HepG2 (cell line): Measurements from ENCODE around the gene CDK15. TPM values are rescaled to one million over a fixed set of nuclear protein-coding genes. Genes with fewer than 3 reads are reported as not detected.

ENCODE experiments used
- ATAC-seq: fragments of 200-7000 bp; cut with Tn5 transposase; 3 replicates; pipeline ENCODE4 v1.9.1; 2020; ENCODE audit warnings: mild to moderate bottlenecking, moderate library complexity
- BruUV-seq: library from RNA; stranded (reverse); fragments of 400-500 nt; replicated peaks from 2 replicates; lab custom pipeline; 2021; lab: Mats Ljungman, UMichigan
- CTCF ChIA-PET: fragments of 300-600 bp; formaldehyde crosslinking; extraction: SDS; loops from one replicate; lab custom pipeline; 2021; ENCODE audit warnings: low total read pairs, inconsistent platforms, low intra/inter-chr PET ratio; lab: Yijun Ruan, JAX
- POLR2A ChIA-PET: fragments of 350-600 bp; sonication (Branson Sonifier 250); formaldehyde crosslinking; loops from one replicate; lab custom pipeline; 2020; ENCODE audit warnings: antibody characterized with exemption, inconsistent platforms; lab: Yijun Ruan, JAX
- DNase-seq: peaks from one replicate; pipeline ENCODE4 v3.0.0-alpha.2; 2015; ENCODE audit warnings: low spot score
- FAIRE-seq: peaks from 3 replicates; lab custom pipeline; 2011; peaks lifted over from hg19 to GRCh38; lab: Jason Lieb, UNC
- H2AFZ ChIP-seq: one replicate; pipeline ENCODE4 v1.6.1; 2011; ENCODE audit warnings: low read length, inconsistent platforms
- H3K27ac ChIP-seq: fragments of 300-600 bp; 3 replicates; pipeline ENCODE4 v1.8.0; 2011; ENCODE audit warnings: mixed run types, mild to moderate bottlenecking, mixed read lengths, low read length, inconsistent platforms; ENCODE audit not compliant: insufficient read depth; ENCODE audit errors: extremely low read length
- H3K27me3 ChIP-seq, 2 experiments: fragments of 200-600 bp in 1 of 2; 2 replicates in 1 of 2; 3 replicates in 1 of 2; pipeline versions ENCODE4 v1.6.0 to v1.8.0; 2011; ENCODE audit warnings: low read length in 2 of 2, mild to moderate bottlenecking in 2 of 2, moderate library complexity in 2 of 2, inconsistent platforms in 1 of 2; ENCODE audit not compliant: insufficient read depth in 2 of 2, control insufficient read depth in 1 of 2
- H3K36me3 ChIP-seq, 2 experiments: fragments of 200-600 bp in 1 of 2; replicated peaks in 1 of 2; 2 replicates in 1 of 2; 3 replicates in 1 of 2; pipeline versions ENCODE4 v1.5.1 to v1.8.0; 2011; ENCODE audit warnings: low read length in 2 of 2, inconsistent platforms in 1 of 2; ENCODE audit not compliant: insufficient read depth in 2 of 2, control insufficient read depth in 1 of 2
- H3K4me1 ChIP-seq: 2 replicates; pipeline ENCODE4 v1.5.1; 2012; ENCODE audit warnings: low read length, inconsistent platforms; ENCODE audit not compliant: insufficient read depth
- H3K4me2 ChIP-seq: 2 replicates; pipeline ENCODE4 v1.6.0; 2011; ENCODE audit warnings: low read depth, low read length, inconsistent platforms
- H3K4me3 ChIP-seq, 3 experiments: fragments of 200-600 bp in 1 of 3; sonication (generic), shearing (Covaris generic) in 1 of 3; replicated peaks in 1 of 3; 2 replicates each; pipeline ENCODE4 v1.5.1; 2011 to 2016; ENCODE audit warnings: low read length in 3 of 3, inconsistent platforms in 2 of 3, low read depth in 2 of 3, mild to moderate bottlenecking in 2 of 3, control low read depth in 1 of 3, mixed read lengths in 1 of 3; ENCODE audit not compliant: insufficient read depth in 1 of 3
- H3K79me2 ChIP-seq: one replicate; pipeline ENCODE4 v1.6.1; 2011; ENCODE audit warnings: low read length, inconsistent platforms; ENCODE audit not compliant: insufficient read depth
- H3K9ac ChIP-seq: 2 replicates; pipeline ENCODE4 v1.6.0; 2011; ENCODE audit warnings: mild to moderate bottlenecking, low read depth, low read length, inconsistent platforms; ENCODE audit not compliant: insufficient read depth
- H3K9me3 ChIP-seq: 2 replicates; pipeline ENCODE4 v1.5.1; 2012; ENCODE audit warnings: mild to moderate bottlenecking, low read length
- H4K20me1 ChIP-seq: 2 replicates; pipeline ENCODE4 v1.6.0; 2011; ENCODE audit warnings: inconsistent platforms, mild to moderate bottlenecking, low read length, moderate library complexity; ENCODE audit not compliant: insufficient read depth
- E2F2 ChIP-seq: sonication (generic); formaldehyde crosslinking; IDR thresholded peaks from 2 replicates; pipeline ENCODE4 v1.4.0; 2020; ENCODE audit warnings: missing genetic modification reagents, borderline replicate concordance
- FOSL2 ChIP-seq: sonication (generic); formaldehyde crosslinking; IDR thresholded peaks from 2 replicates; pipeline ENCODE4 v1.4.0; 2020; ENCODE audit warnings: missing genetic modification reagents
- HOMEZ ChIP-seq: IDR thresholded peaks from 2 replicates; pipeline ENCODE4 v1.6.1; 2016; ENCODE audit warnings: low read depth
- HOXA3 ChIP-seq: sonication (generic); formaldehyde crosslinking; IDR thresholded peaks from 2 replicates; pipeline ENCODE4 v1.5.0; 2020; ENCODE audit warnings: missing genetic modification reagents
- KLF9 ChIP-seq: IDR thresholded peaks from 2 replicates; pipeline ENCODE4 v1.6.1; 2016; ENCODE audit warnings: low read depth
- NR2F2 ChIP-seq: IDR thresholded peaks from 2 replicates; pipeline ENCODE4 v1.6.1; 2012; ENCODE audit warnings: low read depth, inconsistent platforms, borderline replicate concordance
- PAF1 ChIP-seq: IDR thresholded peaks from 2 replicates; pipeline ENCODE4 v1.6.1; 2016; ENCODE audit warnings: missing genetic modification reagents, missing compliant biosample characterization
- RXRA ChIP-seq: sonication (generic); formaldehyde crosslinking; IDR thresholded peaks from 2 replicates; pipeline ENCODE4 v1.5.1; 2020; ENCODE audit warnings: missing genetic modification reagents
- SP1 ChIP-seq, 2 experiments: fragments of 450-650 bp in 1 of 2; sonication (generic) in 1 of 2; formaldehyde crosslinking in 1 of 2; IDR thresholded peaks; 2 replicates each; pipeline versions ENCODE4 v1.4.0 to v1.6.1; 2016 to 2020; ENCODE audit warnings: missing genetic modification reagents in 1 of 2
- SRSF9 ChIP-seq: fragments of 200-400 bp; formaldehyde crosslinking; IDR thresholded peaks from 2 replicates; pipeline ENCODE4 v1.6.1; 2018; ENCODE audit warnings: borderline replicate concordance, mild to moderate bottlenecking, low read depth, low read length; ENCODE audit not compliant: insufficient read depth, poor library complexity, severe bottlenecking
- TFDP2 ChIP-seq: sonication (generic); formaldehyde crosslinking; IDR thresholded peaks from 2 replicates; pipeline ENCODE4 v1.4.0; 2020; ENCODE audit warnings: missing genetic modification reagents
- XRCC5 ChIP-seq: fragments of 200-400 bp; formaldehyde crosslinking; optimal IDR thresholded peaks from 2 replicates; pipeline ENCODE3; 2017; ENCODE audit warnings: mild to moderate bottlenecking, low read length
- YEATS4 ChIP-seq: sonication (generic); formaldehyde crosslinking; IDR thresholded peaks from 2 replicates; pipeline ENCODE4 v1.4.0; 2020; ENCODE audit warnings: missing genetic modification reagents, borderline replicate concordance
- ZNF124 ChIP-seq: sonication (generic); formaldehyde crosslinking; IDR thresholded peaks from 2 replicates; pipeline ENCODE4 v1.4.0; 2020; ENCODE audit warnings: missing genetic modification reagents
- ZNF143 ChIP-seq: sonication (generic); formaldehyde crosslinking; IDR thresholded peaks from 2 replicates; pipeline ENCODE4 v1.4.0; 2020; ENCODE audit warnings: missing genetic modification reagents
- ZNF276 ChIP-seq: sonication (generic); formaldehyde crosslinking; IDR thresholded peaks from 2 replicates; pipeline ENCODE4 v1.4.0; 2020; ENCODE audit warnings: mild to moderate bottlenecking, low read depth, missing genetic modification reagents
- ZNF678 ChIP-seq: sonication (generic); formaldehyde crosslinking; IDR thresholded peaks from 2 replicates; pipeline ENCODE4 v1.4.0; 2020; ENCODE audit warnings: mild to moderate bottlenecking, missing genetic modification reagents
- ZNF747 ChIP-seq: sonication (generic); formaldehyde crosslinking; IDR thresholded peaks from 2 replicates; pipeline ENCODE4 v1.8.1; 2023; ENCODE audit warnings: missing genetic modification reagents, mild to moderate bottlenecking, borderline replicate concordance
- ZNF749 ChIP-seq: sonication (generic); formaldehyde crosslinking; IDR thresholded peaks from 2 replicates; pipeline ENCODE4 v1.8.0; 2022; ENCODE audit warnings: mild to moderate bottlenecking, missing genetic modification reagents, moderate library complexity, borderline replicate concordance
- ZSCAN12 ChIP-seq: sonication (generic); formaldehyde crosslinking; IDR thresholded peaks from 2 replicates; pipeline ENCODE4 v1.9.0; 2021; ENCODE audit warnings: mild to moderate bottlenecking, missing genetic modification reagents
- in situ Hi-C: cut with HindIII; loops from 2 replicates; pipeline ENCODE4 v1.10.0; 2017; ENCODE audit warnings: low pct_unique_long_range_greater_than_20kb; ENCODE audit not compliant: extremely low pct_ligation_motif_present
- intact Hi-C: fragments of 100-400 bp; cut with micrococcal nuclease; formaldehyde crosslinking; loops from one replicate; pipeline ENCODE4 v1.10.0; 2022; ENCODE audit not compliant: unreplicated experiment
- polyA plus RNA-seq, 8 experiments: library from polyadenylated mRNA; depleted of rRNA in 3 of 8; stranded (reverse) in 7 of 8; unstranded in 1 of 8; fragments of >200 nt; fragmentation: Illumina TruSeq in 4 of 8; extraction: Trizol in 4 of 8; gene quantifications; 2 replicates each; pipeline versions ENCODE4 v1.2.1 to v1.2.3, GENCODE V29; 2011 to 2016; ENCODE audit warnings: low read depth in 4 of 8, missing spikeins in 1 of 8, mixed read lengths in 1 of 8; ENCODE audit not compliant: insufficient read depth in 1 of 8
- total RNA-seq, 5 experiments: library from RNA; depleted of rRNA; stranded (reverse); fragments of >200 nt; fragmentation: Illumina TruSeq; extraction: Trizol; gene quantifications; 2 replicates each; pipeline ENCODE4 v1.2.3, GENCODE V29; 2016; ENCODE audit warnings: low read depth in 1 of 5

The CDK15 gene
- total and polyA plus RNA-seq, 2 of the 13 experiments (the other 11 are each of a cell fraction or from before 2014, with no cell fraction given), result not detected

GRCh38 chr2:201930831-201931230 lies 124.5 kb downstream of the CDK15 start:
- no TSS peak for BruUV-seq
- no peak overlapping the region for H3K4me3 ChIP-seq
- no peak for ATAC-seq
- no peaks in the 10 kb centered on the region for H3K79me2 ChIP-seq
- H3K9ac ChIP-seq, result no peak overlapping the region
- H3K4me1 ChIP-seq, result no peaks in the 10 kb centered on the region
- intact Hi-C loops, result no loop called here
- H3K9me3 ChIP-seq, result peaks cover 6% of the 10 kb centered on the region; the same call in 1 of the 2 replicates
- no peak for TF ChIP-seq ZNF124 (CRISPR knock-in tag)
- TF ChIP-seq ZNF678 (CRISPR knock-in tag), result no peak
- no peak for TF ChIP-seq ZNF143 (CRISPR knock-in tag)
- TF ChIP-seq ZNF747 (CRISPR knock-in tag), result no peak
- TF ChIP-seq TFDP2 (CRISPR knock-in tag), result no peak
- TF ChIP-seq NR2F2, result no peak
- TF ChIP-seq HOXA3 (CRISPR knock-in tag), result no peak
- no peak for TF ChIP-seq E2F2 (CRISPR knock-in tag)
- TF ChIP-seq RXRA (CRISPR knock-in tag), result no peak
- no peak for TF ChIP-seq FOSL2 (CRISPR knock-in tag)
- no peak for TF ChIP-seq XRCC5
- TF ChIP-seq SRSF9, result no peak
- no peak for TF ChIP-seq SP1 (IDR thresholded peaks at IDR 0.05)
- no peak for TF ChIP-seq SP1 (CRISPR knock-in tag; IDR thresholded peaks at IDR 0.05)
- TF ChIP-seq YEATS4 (CRISPR knock-in tag), result no peak
- TF ChIP-seq HOMEZ (CRISPR knock-in tag), result no peak
- TF ChIP-seq KLF9 (CRISPR knock-in tag), result no peak
- no peak for TF ChIP-seq ZNF749 (CRISPR knock-in tag)
- no peak for TF ChIP-seq PAF1 (CRISPR knock-in tag)
- TF ChIP-seq ZSCAN12 (CRISPR knock-in tag), result no peak
- TF ChIP-seq ZNF276 (CRISPR knock-in tag), result no peak
- no peaks in the 10 kb centered on the region for H3K36me3 ChIP-seq
- no peaks in the 10 kb centered on the region for H4K20me1 ChIP-seq
- POLR2A ChIA-PET, result no interaction called here
- H3K4me2 ChIP-seq, result no peak overlapping the region
- FAIRE-seq, result no peak
- DNase-seq, result no peak
- CTCF ChIA-PET, result no interaction called here
- H2AFZ ChIP-seq, result no peak overlapping the region
- in situ Hi-C loops, result no loop called here
- peaks cover 0 to 2% of the 10 kb centered on the region in 2 experiments; a peak in 1 of 5 replicates for H3K27me3 ChIP-seq
- no peak overlapping the region for H3K27ac ChIP-seq
